Bronchial epithelial cell (primary cell): ENCODE results near the gene MAML1. TPM values are rescaled to one million over a fixed set of nuclear protein-coding genes. Genes with fewer than 3 reads are reported as not detected.

Experiments
- DNase-seq: peaks from one replicate; pipeline ENCODE4 v3.0.0-alpha.2; 2010; ENCODE audit warnings: low read depth
- FAIRE-seq: peaks from 2 replicates; lab custom pipeline; 2011; peaks lifted over from hg19 to GRCh38; lab: Jason Lieb, UNC
- H3K27me3 ChIP-seq: 2 replicates; pipeline ENCODE4 v1.5.1; 2011; ENCODE audit warnings: low read length; ENCODE audit not compliant: control insufficient read depth, insufficient read depth
- H3K36me3 ChIP-seq: 2 replicates; pipeline ENCODE4 v1.5.1; 2011; ENCODE audit warnings: low read length; ENCODE audit not compliant: control insufficient read depth, insufficient read depth
- H3K4me3 ChIP-seq: 2 replicates; pipeline ENCODE4 v1.5.1; 2011; ENCODE audit warnings: mild to moderate bottlenecking, low read depth, low read length, control low read depth
- CTCF ChIP-seq: IDR thresholded peaks from 2 replicates; pipeline ENCODE4 v1.5.1; 2011; ENCODE audit warnings: mild to moderate bottlenecking, moderate library complexity, low read length, control low read depth, inconsistent platforms; ENCODE audit not compliant: insufficient read depth, severe bottlenecking
- total RNA-seq: library from RNA; depleted of rRNA; stranded (reverse); fragments of >200 nt; gene quantifications from 2 replicates; pipeline ENCODE4 v1.2.1, GENCODE V29; 2014

Gene MAML1
- total RNA-seq, 1 donor from 2014 or later, result 4.2 TPM

DNA sequence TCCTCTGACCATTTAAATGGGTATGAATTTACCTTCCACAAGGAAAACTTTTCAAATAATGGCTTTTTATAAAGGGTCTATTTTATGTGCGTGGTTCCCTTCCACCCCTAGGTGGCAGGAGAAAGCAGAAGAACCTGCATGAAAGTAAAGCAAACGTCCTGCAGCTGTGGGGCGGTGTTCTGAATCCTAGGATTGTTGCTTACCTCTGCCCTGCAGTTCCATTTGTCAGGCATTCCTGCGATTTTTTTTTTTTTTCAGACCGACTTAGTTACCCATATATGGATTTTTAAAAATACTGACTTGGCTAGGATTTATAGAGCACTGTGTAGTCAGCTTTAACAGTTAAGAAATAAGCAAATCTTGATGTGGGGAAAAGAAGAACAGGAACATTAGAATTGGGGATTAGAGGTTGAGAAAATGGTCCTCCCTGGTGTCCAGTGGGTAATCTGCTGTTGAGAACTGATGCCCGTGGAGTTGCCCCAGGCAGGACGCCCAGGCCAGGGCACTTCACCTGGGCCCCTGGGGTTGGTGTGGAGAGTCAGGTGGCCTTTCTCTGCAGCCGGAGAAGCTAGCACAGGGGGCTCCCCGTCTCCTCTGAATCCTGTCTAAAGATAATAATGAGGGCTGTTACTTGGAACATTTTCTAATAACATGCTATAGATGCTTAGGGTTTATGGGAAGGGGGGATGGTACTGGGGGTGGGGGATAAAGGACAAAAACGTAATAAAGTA is 30.8 kb downstream of the MAML1 start:
- Histone ChIP-seq H3K4me3 (no peak overlapping the region), H3K27me3 (no peaks in the 10 kb centered on the region), H3K36me3 (peaks cover 10% of the 10 kb centered on the region)
- peak; percentile 75 for DNase-seq
- no peak for FAIRE-seq
- TF ChIP-seq CTCF, result peak; percentile 77

DNA sequence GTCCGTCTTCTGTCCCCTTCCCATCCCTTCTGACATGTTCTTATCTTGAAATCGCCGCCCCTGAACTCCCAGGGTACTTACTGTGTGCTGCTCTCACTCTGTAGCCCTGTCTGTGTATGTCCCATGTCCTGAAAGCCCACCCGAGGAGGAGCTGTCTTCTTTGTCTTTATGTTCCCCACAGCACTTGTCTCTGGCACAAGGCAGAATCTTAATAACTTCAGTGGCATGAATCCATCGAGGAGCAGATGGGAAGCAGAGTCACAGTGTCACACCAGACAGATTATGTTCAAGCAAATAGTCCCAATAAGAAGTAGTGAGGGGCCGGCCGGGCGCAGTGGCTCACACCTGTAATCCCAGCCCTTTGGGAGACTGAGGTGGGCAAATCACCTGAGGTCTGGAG is 31.4 kb downstream of the MAML1 start:
- Histone ChIP-seq H3K27me3 (no peaks in the 10 kb centered on the region), H3K36me3 (peaks cover 13% of the 10 kb centered on the region), H3K4me3 (no peak overlapping the region)
- no peak for TF ChIP-seq CTCF
- no peak for DNase-seq
- FAIRE-seq, result no peak

GRCh38 chr5:179765400-179765799 is 32.8 kb downstream of the MAML1 start:
- H3K36me3 ChIP-seq, result peaks cover 16% of the 10 kb centered on the region
- no peak for FAIRE-seq
- H3K4me3 ChIP-seq, result no peak overlapping the region
- TF ChIP-seq CTCF, result no peak
- peak; percentile 83 for DNase-seq
- no peaks in the 10 kb centered on the region for H3K27me3 ChIP-seq

- Histone ChIP-seq H3K36me3 (peaks cover 19% of the 10 kb centered on the region), H3K27me3 (no peaks in the 10 kb centered on the region), H3K4me3 (no peak overlapping the region)
- DNase-seq (no peak), FAIRE-seq (no peak)
- no peak for TF ChIP-seq CTCF
Measured at GRCh38 chr5:179766021-179766725, 33.6 kb downstream of the MAML1 start.

DNA sequence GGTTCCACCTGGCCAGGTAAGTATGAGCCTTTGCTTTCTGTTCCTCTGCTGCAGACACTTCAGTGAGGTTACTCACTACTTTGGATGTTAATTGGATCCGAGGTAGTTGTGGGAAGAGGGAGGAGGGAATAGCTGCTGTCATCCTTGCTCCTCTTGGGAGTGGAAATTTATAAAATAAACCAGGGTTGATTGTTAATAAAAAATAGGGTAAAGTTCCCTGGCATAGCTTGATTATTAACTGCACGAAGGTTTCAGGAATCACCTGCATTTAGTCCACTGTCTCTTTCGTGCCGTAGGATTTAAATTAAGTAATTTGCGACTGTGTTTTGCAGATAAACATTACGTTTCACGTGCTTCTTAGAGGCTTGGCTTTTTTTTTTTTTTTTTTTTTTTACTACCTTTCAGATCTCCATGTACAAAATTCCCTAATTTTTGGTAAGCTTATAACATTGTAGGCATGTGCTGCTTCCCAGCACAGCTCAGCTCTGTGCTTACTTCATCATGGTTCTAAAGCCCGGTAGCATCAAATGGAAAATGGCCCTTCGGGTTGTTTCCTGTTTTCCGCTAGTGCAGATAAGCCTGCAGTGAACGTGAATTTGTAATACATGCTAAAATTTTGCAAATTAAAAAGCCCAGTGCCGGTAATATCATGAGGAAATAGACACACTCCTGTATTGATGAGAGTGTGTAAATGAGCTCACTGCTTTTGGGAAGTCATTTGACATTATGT is 34.3 kb downstream of the MAML1 start:
- FAIRE-seq, result no peak
- Histone ChIP-seq H3K4me3 (no peak overlapping the region), H3K27me3 (no peaks in the 10 kb centered on the region), H3K36me3 (peaks cover 23% of the 10 kb centered on the region)
- no peak for TF ChIP-seq CTCF
- DNase-seq, result no peak
